WTC11 (cell line): Measurements from ENCODE around the gene VWA3B. TPM values are rescaled to one million over a fixed set of nuclear protein-coding genes. Genes with fewer than 3 reads are reported as not detected.

Experiments used
- ATAC-seq: fragments of 200-7000 bp; cut with Tn5 transposase; 2 replicates; pipeline ENCODE4 v1.10.0; 2021; ENCODE audit warnings: mild to moderate bottlenecking, moderate library complexity
- CTCF ChIA-PET: fragments of 300-600 bp; sonication (Branson Sonifier 250); formaldehyde crosslinking; loops from one replicate; lab custom pipeline; 2021; ENCODE audit warnings: antibody characterized with exemption; lab: Charles Lee
- POLR2A ChIA-PET: fragments of 350-600 bp; sonication (Branson Sonifier 250); formaldehyde crosslinking; loops from one replicate; lab custom pipeline; 2021; ENCODE audit warnings: antibody characterized with exemption; lab: Charles Lee
- DNase-seq: peaks from one replicate; pipeline ENCODE4 v3.0.0; 2021; ENCODE audit warnings: low spot score
- H3K27ac Mint-ChIP-seq: 2 replicates; pipeline ENCODE4 v1.8.0; 2021; ENCODE audit warnings: mixed read lengths
- H3K27me3 Mint-ChIP-seq: 2 replicates; pipeline ENCODE4 v1.8.0; 2021; ENCODE audit warnings: low read depth, mild to moderate bottlenecking, moderate library complexity, mixed read lengths
- H3K36me3 Mint-ChIP-seq: 2 replicates; pipeline ENCODE4 v1.8.0; 2021; ENCODE audit warnings: mixed read lengths
- H3K4me1 Mint-ChIP-seq: 2 replicates; pipeline ENCODE4 v1.8.0; 2022; ENCODE audit warnings: mixed read lengths
- H3K4me3 Mint-ChIP-seq: 2 replicates; pipeline ENCODE4 v1.8.0; 2021; ENCODE audit warnings: mild to moderate bottlenecking, moderate library complexity, mixed read lengths
- H3K9me3 Mint-ChIP-seq: 2 replicates; pipeline ENCODE4 v1.8.0; 2021; ENCODE audit warnings: mixed read lengths
- EMX1 ChIP-seq: fragments of 250-450 bp; sonication (Bioruptor Pico); IDR thresholded peaks from 2 replicates; pipeline ENCODE4 v1.8.0; 2021; ENCODE audit warnings: mild to moderate bottlenecking
- ESRRA ChIP-seq: sonication (generic); formaldehyde crosslinking; IDR thresholded peaks from 2 replicates; pipeline ENCODE4 v1.8.1; 2022; ENCODE audit warnings: mild to moderate bottlenecking, missing genetic modification reagents, borderline replicate concordance
- JAZF1 ChIP-seq: fragments of 250-450 bp; sonication (Bioruptor Pico); IDR thresholded peaks from 2 replicates; pipeline ENCODE4 v1.9.0; 2021; ENCODE audit warnings: moderate library complexity, mild to moderate bottlenecking, inconsistent platforms
- NFYB ChIP-seq: sonication (generic); formaldehyde crosslinking; conservative IDR thresholded peaks from 2 replicates; pipeline ENCODE4 v1.8.0; 2022; ENCODE audit warnings: low read depth, missing genetic modification reagents
- NR2C2 ChIP-seq: sonication (generic); formaldehyde crosslinking; IDR thresholded peaks from 2 replicates; pipeline ENCODE4 v1.8.0; 2022; ENCODE audit warnings: mild to moderate bottlenecking, missing genetic modification reagents
- RELA ChIP-seq: sonication (generic); formaldehyde crosslinking; IDR thresholded peaks from 2 replicates; pipeline ENCODE4 v1.8.1; 2022; ENCODE audit warnings: missing genetic modification reagents, mild to moderate bottlenecking, borderline replicate concordance
- SMAD3 ChIP-seq: sonication (generic); formaldehyde crosslinking; IDR thresholded peaks from 2 replicates; pipeline ENCODE4 v1.8.0; 2022; ENCODE audit warnings: missing genetic modification reagents, mild to moderate bottlenecking, borderline replicate concordance
- TEAD1 ChIP-seq: sonication (generic); formaldehyde crosslinking; IDR thresholded peaks from 2 replicates; pipeline ENCODE4 v1.8.0; 2022; ENCODE audit warnings: mild to moderate bottlenecking, missing genetic modification reagents
- ZNF423 ChIP-seq: fragments of 250-450 bp; sonication (Bioruptor Pico); IDR thresholded peaks from 2 replicates; pipeline ENCODE4 v2.1.2; 2022; ENCODE audit warnings: mild to moderate bottlenecking, moderate library complexity
- total RNA-seq: library from RNA; stranded (reverse); gene quantifications from 3 replicates; pipeline ENCODE4 v1.2.3, GENCODE V29; 2021
- TF ChIP-seq, protein P1 (sequence below): sonication (generic); formaldehyde crosslinking; conservative IDR thresholded peaks from 2 replicates; pipeline ENCODE4 v1.8.1; 2023; ENCODE audit warnings: mild to moderate bottlenecking, low read depth, missing genetic modification reagents, moderate library complexity
- TF ChIP-seq, protein P2 (sequence below): sonication (generic); formaldehyde crosslinking; IDR thresholded peaks from 2 replicates; pipeline ENCODE4 v1.8.0; 2023; ENCODE audit warnings: mild to moderate bottlenecking, missing genetic modification reagents
- TF ChIP-seq, protein P3 (sequence below): sonication (generic); formaldehyde crosslinking; IDR thresholded peaks from 2 replicates; pipeline ENCODE4 v1.8.1; 2023; ENCODE audit warnings: mild to moderate bottlenecking, missing genetic modification reagents, moderate library complexity
- TF ChIP-seq, protein P4 (sequence below): sonication (generic); formaldehyde crosslinking; conservative IDR thresholded peaks from 2 replicates; pipeline ENCODE4 v1.8.1; 2022; ENCODE audit warnings: mild to moderate bottlenecking, missing genetic modification reagents
- TF ChIP-seq, protein P5 (sequence below): fragments of 250-450 bp; sonication (Bioruptor Pico); IDR thresholded peaks from 2 replicates; pipeline ENCODE4 v2.1.2; 2022; ENCODE audit warnings: mild to moderate bottlenecking, moderate library complexity

The VWA3B gene
- total RNA-seq, 1 experiment from 2014 or later = not detected

DNA sequence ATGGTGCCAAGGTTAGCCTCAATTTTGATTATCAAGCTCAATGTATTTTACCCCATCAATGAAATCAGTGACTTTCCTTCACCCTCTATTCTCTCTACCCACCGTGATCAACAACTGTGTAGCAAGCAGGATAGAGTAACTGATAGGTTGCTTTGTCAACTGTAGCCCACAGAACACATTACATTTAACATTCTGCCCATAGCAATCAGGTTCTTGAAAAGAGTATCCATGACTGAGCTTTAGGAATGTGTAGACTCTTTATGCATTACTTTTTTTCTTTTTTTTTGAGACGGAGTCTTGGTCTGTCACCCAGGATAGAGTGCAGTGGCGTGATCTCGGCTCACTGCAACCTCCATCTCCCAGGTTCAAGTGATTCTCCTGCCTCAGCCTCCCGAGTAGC, 19.8 kb upstream of the VWA3B start (continued):
- TF ChIP-seq, protein P1, sequence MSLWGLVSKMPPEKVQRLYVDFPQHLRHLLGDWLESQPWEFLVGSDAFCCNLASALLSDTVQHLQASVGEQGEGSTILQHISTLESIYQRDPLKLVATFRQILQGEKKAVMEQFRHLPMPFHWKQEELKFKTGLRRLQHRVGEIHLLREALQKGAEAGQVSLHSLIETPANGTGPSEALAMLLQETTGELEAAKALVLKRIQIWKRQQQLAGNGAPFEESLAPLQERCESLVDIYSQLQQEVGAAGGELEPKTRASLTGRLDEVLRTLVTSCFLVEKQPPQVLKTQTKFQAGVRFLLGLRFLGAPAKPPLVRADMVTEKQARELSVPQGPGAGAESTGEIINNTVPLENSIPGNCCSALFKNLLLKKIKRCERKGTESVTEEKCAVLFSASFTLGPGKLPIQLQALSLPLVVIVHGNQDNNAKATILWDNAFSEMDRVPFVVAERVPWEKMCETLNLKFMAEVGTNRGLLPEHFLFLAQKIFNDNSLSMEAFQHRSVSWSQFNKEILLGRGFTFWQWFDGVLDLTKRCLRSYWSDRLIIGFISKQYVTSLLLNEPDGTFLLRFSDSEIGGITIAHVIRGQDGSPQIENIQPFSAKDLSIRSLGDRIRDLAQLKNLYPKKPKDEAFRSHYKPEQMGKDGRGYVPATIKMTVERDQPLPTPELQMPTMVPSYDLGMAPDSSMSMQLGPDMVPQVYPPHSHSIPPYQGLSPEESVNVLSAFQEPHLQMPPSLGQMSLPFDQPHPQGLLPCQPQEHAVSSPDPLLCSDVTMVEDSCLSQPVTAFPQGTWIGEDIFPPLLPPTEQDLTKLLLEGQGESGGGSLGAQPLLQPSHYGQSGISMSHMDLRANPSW = no peak

DNA sequence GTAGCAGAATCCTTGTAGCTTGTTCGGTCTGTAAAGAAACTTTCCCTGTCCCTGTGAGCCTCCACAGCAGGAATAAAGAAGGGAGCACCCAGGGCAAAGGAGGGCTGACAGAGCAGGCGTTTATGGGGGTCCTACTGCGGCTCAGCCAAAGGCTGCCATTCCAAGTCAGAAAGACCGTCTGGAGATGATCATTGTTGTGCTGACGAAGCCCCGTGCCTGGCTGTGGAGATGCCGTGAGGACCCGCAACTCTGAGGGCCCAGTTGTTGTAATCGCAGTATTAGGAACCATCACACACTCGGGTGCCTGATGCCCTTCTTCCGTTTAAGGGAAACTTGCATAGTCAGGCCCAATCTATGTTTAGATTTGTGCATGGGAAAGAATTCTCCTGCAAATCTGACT, 16.9 kb upstream of the VWA3B start:
- Mint-ChIP-seq H3K27ac (no peak overlapping the region), H3K4me1 (peaks cover 5% of the 10 kb centered on the region), H3K4me3 (no peak overlapping the region), H3K9me3 (0 out of 2 replicates have a peak, but pooled peaks cover 8% of the 10 kb centered on the region), H3K27me3 (no peaks in the 10 kb centered on the region), H3K36me3 (no peaks in the 10 kb centered on the region)
- CTCF ChIA-PET = no interaction called here
- TF ChIP-seq, protein P2, sequence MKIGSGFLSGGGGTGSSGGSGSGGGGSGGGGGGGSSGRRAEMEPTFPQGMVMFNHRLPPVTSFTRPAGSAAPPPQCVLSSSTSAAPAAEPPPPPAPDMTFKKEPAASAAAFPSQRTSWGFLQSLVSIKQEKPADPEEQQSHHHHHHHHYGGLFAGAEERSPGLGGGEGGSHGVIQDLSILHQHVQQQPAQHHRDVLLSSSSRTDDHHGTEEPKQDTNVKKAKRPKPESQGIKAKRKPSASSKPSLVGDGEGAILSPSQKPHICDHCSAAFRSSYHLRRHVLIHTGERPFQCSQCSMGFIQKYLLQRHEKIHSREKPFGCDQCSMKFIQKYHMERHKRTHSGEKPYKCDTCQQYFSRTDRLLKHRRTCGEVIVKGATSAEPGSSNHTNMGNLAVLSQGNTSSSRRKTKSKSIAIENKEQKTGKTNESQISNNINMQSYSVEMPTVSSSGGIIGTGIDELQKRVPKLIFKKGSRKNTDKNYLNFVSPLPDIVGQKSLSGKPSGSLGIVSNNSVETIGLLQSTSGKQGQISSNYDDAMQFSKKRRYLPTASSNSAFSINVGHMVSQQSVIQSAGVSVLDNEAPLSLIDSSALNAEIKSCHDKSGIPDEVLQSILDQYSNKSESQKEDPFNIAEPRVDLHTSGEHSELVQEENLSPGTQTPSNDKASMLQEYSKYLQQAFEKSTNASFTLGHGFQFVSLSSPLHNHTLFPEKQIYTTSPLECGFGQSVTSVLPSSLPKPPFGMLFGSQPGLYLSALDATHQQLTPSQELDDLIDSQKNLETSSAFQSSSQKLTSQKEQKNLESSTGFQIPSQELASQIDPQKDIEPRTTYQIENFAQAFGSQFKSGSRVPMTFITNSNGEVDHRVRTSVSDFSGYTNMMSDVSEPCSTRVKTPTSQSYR (CRISPR knock-in tag) = no peak
- TF ChIP-seq RELA (CRISPR knock-in tag) = no peak
- TF ChIP-seq EMX1 (CRISPR knock-in tag) = no peak
- TF ChIP-seq ZNF423 (CRISPR knock-in tag) = no peak
- TF ChIP-seq, protein P3, sequence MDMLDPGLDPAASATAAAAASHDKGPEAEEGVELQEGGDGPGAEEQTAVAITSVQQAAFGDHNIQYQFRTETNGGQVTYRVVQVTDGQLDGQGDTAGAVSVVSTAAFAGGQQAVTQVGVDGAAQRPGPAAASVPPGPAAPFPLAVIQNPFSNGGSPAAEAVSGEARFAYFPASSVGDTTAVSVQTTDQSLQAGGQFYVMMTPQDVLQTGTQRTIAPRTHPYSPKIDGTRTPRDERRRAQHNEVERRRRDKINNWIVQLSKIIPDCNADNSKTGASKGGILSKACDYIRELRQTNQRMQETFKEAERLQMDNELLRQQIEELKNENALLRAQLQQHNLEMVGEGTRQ (CRISPR knock-in tag) = no peak
- TF ChIP-seq NFYB = no peak
- no peak for TF ChIP-seq SMAD3
- no peak for TF ChIP-seq TEAD1 (CRISPR knock-in tag)
- no peak for TF ChIP-seq ESRRA (CRISPR knock-in tag)
- no peak for TF ChIP-seq JAZF1 (CRISPR knock-in tag)
- TF ChIP-seq NR2C2 (CRISPR knock-in tag) = no peak
- TF ChIP-seq, protein P4, sequence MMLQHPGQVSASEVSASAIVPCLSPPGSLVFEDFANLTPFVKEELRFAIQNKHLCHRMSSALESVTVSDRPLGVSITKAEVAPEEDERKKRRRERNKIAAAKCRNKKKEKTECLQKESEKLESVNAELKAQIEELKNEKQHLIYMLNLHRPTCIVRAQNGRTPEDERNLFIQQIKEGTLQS (CRISPR knock-in tag) = no peak
- POLR2A ChIA-PET = no interaction called here
- ATAC-seq = no peak
- no peak for DNase-seq

DNA sequence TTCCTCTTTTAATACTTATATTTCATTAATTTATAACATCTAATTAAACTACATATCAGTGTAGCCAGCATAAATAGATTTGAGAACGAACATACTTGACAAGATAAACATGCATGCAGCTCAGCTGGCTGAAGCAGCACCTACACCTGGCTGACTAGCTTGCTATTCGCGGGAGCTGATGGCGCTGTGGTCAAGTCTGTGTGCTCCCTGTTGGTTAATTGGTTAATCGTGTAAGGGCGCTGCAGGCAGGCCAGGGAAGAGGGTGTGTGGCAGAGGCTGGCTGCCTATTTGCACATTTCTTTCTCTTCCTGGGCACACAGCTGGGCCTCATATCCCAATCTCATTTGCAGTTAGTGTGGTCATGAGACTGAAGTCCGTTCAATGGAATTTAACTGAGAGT, 14.5 kb upstream of the VWA3B start:
- H3K4me1 Mint-ChIP-seq = peaks cover 5% of the 10 kb centered on the region
- TF ChIP-seq EMX1 (CRISPR knock-in tag) = no peak
- TF ChIP-seq, protein P5, sequence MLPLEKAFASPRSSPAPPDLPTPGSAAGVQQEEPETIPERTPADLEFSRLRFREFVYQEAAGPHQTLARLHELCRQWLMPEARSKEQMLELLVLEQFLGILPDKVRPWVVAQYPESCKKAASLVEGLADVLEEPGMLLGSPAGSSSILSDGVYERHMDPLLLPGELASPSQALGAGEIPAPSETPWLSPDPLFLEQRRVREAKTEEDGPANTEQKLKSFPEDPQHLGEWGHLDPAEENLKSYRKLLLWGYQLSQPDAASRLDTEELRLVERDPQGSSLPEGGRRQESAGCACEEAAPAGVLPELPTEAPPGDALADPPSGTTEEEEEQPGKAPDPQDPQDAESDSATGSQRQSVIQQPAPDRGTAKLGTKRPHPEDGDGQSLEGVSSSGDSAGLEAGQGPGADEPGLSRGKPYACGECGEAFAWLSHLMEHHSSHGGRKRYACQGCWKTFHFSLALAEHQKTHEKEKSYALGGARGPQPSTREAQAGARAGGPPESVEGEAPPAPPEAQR = no peak
- no peak overlapping the region for H3K4me3 Mint-ChIP-seq
- ChIA-PET POLR2A (no interaction called here), CTCF (interaction anchor here (0.6 kb wide), 1 partner anchor 323 kb away, joined by 3 read pairs; no protein-coding TSS in a partner anchor)
- H3K27me3 Mint-ChIP-seq = peaks cover 3% of the 10 kb centered on the region; the same call in 1 of the 2 replicates
- H3K9me3 Mint-ChIP-seq = peaks cover 12% of the 10 kb centered on the region; the same call in 1 of the 2 replicates
- peak; percentile 34; the same call in 1 of the 2 replicates for ATAC-seq
- no peak overlapping the region for H3K27ac Mint-ChIP-seq
- DNase-seq = no peak
- peaks cover 3% of the 10 kb centered on the region; the same call in 1 of the 2 replicates for H3K36me3 Mint-ChIP-seq
